ENCODE data around the gene USP33.
"Not testable (repeated sequence)": the region's sequence is repeated elsewhere in the genome, so short reads cannot be mapped to it uniquely, and the experiment has no call there.

Gene USP33

DNA sequence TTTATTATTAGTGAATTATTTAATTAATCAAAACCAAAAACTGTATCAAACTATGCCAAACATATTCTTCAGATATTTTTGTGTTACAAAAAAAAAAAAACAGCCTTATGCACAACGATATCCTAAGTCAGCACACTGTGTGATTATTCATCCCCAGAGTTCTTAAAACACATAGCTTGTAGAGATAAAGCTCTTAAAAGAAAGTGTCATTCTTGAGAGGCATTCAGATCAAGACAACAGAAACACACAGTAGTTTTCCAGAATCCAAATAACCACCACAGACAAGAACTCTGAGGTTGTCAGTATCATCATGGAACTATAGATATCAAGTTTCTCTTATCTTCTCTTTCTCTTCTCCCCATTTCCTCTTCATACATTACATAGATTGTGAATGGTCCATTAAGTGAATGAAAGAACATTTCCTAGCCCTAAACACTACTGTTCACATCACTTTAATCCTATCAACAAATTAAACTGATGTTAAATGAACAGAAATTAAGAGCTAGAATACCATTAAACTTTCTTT lies 90.7 kb downstream of the USP33 start:
- no peak for DNase-seq

DNA sequence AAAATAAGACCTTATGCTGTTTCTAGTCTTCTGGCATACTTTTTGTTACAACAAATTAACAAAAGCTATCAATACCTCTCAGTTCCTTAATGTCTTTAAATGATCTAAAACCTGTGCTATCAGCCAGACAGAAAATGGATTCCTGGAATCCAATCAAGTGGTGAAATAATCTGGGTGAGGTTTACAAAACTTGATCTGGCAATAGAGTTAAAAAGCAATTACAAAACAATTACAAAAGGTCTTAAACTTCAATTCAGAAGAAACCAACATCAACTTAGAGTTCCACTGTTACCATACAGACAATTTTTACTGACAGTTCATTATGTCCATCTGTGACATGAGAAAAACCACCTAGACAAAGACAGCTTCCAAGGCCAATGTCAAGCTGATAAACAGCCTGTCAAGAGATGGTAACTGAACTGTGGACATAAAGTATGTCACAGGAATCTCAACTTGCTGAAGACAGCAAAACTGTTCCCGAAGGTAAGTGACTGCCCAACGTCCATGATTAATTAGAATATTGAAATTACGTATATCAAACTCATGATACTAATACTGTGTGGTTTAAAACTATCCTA lies 94.6 kb downstream of the USP33 start:
- DNase-seq = no peak

GRCh38 chr1:77661696-77662095 lies 98.0 kb downstream of the USP33 start:
- no peak for DNase-seq

DNA sequence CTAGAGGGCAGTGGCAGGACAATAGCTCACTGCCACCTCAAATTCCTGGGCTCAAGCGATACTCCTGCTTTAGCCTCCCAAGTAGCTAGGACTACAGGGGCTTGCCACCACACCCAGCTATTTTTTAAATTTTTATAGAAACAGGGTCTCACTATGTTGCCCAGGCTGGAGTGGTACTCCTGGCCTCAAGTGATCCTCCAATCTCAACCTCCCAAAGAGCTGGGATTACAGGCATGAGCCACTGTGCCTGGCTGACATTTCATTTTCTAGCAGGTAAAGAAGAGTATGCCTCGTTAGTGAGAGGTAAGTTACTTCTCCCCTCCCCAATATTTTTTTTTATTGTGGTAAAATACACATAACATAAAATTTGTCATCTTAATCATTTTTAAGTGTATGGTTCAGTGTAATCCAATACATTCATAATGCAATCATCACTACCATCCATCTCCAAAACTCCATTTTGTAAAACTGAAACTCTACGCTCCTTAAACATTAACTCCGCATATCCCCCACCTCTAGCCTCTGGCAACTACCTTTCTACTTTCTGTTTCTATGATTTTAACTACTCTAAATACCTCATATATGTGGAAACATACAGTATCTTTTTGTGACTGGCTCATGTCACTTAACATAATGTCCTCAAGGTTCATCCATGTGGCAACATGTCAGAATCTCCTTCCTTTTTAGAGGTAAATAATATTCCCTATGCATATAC lies 99.6 kb downstream of the USP33 start:
- no peak for DNase-seq

DNA sequence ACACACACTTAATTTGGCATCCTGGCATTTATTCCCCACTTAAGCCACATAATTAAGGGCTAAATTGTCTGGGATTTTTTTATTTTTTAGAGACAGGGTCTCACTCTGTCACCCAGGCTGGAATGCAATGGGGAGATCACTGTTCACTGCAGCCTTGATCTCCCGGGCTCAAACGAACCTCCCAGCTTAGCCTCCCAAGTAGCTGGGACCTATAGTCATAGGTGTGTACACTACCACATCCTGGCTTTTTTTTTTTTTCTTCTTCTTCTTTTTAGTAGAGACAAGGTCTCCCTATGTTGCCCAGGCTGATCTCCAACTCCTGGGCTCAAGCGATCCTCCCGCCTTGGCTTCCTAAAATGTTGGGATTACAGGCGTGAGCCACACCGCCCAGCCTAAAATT lies 101.4 kb downstream of the USP33 start:
- DNase-seq = no peak

GRCh38 chr1:77655431-77655974 lies 104.1 kb downstream of the USP33 start:
- DNase-seq = no peak

- DNase-seq = no peak
These were observed 106.6 kb downstream of the USP33 start for GRCh38 chr1:77652970-77653516.

DNA sequence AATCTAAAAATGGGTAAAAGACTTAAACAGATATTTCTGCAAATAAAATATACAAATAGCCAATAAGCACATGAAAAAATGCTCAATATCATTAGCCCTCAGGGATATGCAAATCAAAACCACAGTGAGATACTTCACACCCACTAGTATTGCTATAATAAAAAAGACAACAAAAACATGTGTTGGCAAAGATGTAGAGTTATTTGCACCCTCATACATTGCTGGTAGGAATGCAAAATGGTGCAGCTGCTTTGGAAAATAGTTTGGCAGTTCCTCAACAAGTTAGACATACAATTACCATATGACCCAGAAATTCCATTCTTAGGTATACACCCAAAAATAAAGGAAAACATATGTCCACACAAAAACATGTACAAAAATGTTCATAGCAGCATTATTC lies 107.4 kb downstream of the USP33 start:
- no peak for DNase-seq

GRCh38 chr1:77649127-77649526 lies 110.5 kb downstream of the USP33 start:
- no peak for DNase-seq

- DNase-seq = not testable (repeated sequence)
These were observed 113.4 kb downstream of the USP33 start for GRCh38 chr1:77646224-77646623.
